Small intestine (tissue), 7 donors: ENCODE data around the gene NR4A3. TPM values are rescaled to one million over a fixed set of nuclear protein-coding genes. Genes with fewer than 3 reads are reported as not detected.

Source experiments
- DNase-seq, 2 donors: peaks; one replicate each; pipeline versions ENCODE4 v3.0.0 to v3.0.0-alpha.2; 2013
- FAIRE-seq: peaks from 2 replicates; lab custom pipeline; 2012; peaks lifted over from hg19 to GRCh38; lab: Jason Lieb, UNC
- H3K27ac ChIP-seq, 3 donors: one replicate each; pipeline ENCODE4 v1.5.1; 2013; ENCODE audit warnings: low read length in 2 of 3, mild to moderate bottlenecking in 2 of 3, control low read depth in 1 of 3, inconsistent platforms in 1 of 3, low read depth in 1 of 3, moderate library complexity in 1 of 3
- H3K27me3 ChIP-seq, 3 donors: one replicate each; pipeline ENCODE4 v1.6.1; 2013; ENCODE audit warnings: low read length in 3 of 3, inconsistent platforms in 1 of 3; ENCODE audit not compliant: control insufficient read depth in 3 of 3, insufficient read depth in 3 of 3
- H3K36me3 ChIP-seq, 3 donors: one replicate each; pipeline ENCODE4 v1.6.1; 2013; ENCODE audit warnings: low read length in 3 of 3, inconsistent platforms in 1 of 3, low read depth in 1 of 3, mild to moderate bottlenecking in 1 of 3, moderate library complexity in 1 of 3; ENCODE audit not compliant: control insufficient read depth in 3 of 3, insufficient read depth in 2 of 3
- H3K4me1 ChIP-seq, 3 donors: one replicate each; pipeline ENCODE4 v1.6.1; 2013; ENCODE audit warnings: low read length in 2 of 3, inconsistent platforms in 1 of 3, low read depth in 1 of 3, mild to moderate bottlenecking in 1 of 3, moderate library complexity in 1 of 3; ENCODE audit not compliant: control insufficient read depth in 3 of 3, insufficient read depth in 2 of 3
- H3K4me3 ChIP-seq, 3 donors: one replicate each; pipeline ENCODE4 v1.5.1; 2013; ENCODE audit warnings: low read length in 3 of 3, control low read depth in 1 of 3, inconsistent platforms in 1 of 3, low read depth in 1 of 3, mild to moderate bottlenecking in 1 of 3, moderate library complexity in 1 of 3
- H3K9me3 ChIP-seq, 2 donors: one replicate each; pipeline ENCODE4 v1.6.1; 2013; ENCODE audit warnings: low read depth in 1 of 2, low read length in 1 of 2; ENCODE audit not compliant: control insufficient read depth in 2 of 2, insufficient read depth in 1 of 2
- WGBS, 3 donors: extraction: QIAGEN DNeasy Blood & Tissue Kit; methylation state at CpG; one replicate each; pipeline ENCODE4 v1.1.7; 2013; 5-methylcytosine and 5-hydroxymethylcytosine counted together
- polyA plus RNA-seq, 4 donors: library from polyadenylated mRNA; stranded (reverse) in 3 of 4; unstranded in 1 of 4; fragments of 200-250 nt in 3 of 4; fragments of 120-200 nt in 1 of 4; gene quantifications; one replicate each; pipeline versions ENCODE4 v1.2.1 to v1.2.3, GENCODE V29; 2013
- donor health status: healthy with polysubstance abuse.
- donor health status: control.
- donor health status: control.
- donor health status: Bipolar disorder and iron deficiency.
- donor health status: healthy.

NR4A3 gene
- polyA plus RNA-seq, 4 donors: 0.28 to 1.0 (median 0.81) TPM; not detected in 1

DNA sequence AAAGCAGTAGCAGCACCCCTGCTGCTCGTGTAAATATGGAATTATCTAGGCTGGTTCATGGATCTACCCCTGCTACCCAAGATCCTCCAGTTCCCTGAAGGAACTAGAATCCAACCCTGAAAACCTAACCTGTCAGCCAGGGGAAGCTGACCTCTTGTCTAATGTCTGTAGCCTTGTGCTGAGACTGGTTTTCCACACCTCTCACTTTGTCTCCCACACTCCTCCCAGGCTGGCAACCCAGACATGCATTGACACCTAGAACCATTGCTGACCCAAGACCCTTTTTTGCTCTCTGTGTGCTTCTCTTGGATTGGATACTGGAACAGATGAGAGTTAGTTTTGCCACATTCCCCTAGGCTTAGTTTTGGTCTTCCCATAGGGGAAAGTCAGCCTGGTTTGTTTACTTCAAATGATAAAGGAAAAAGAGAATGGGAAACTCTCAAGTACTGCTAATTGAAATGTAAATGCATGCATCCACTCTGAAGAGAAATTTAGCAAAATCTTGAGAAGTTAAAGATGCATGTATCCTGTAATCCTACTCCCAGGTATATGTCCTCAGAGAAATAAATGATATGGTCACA is 36.6 kb upstream of the NR4A3 start:
- DNase-seq (no peak), FAIRE-seq (no peak)
- Histone ChIP-seq H3K4me3 (no peak overlapping the region), H3K36me3 (no peaks in the 10 kb centered on the region), H3K27ac (no peak overlapping the region), H3K9me3 (no peaks in the 10 kb centered on the region), H3K27me3 (peaks cover 0 to 2% (median 0%) of the 10 kb centered on the region in 3 donors), H3K4me1 (no peaks in the 10 kb centered on the region)
- 30 to 69% (median 30%) methylated on average over 1 of the region's 1 CpG for WGBS, 3 donors

DNA sequence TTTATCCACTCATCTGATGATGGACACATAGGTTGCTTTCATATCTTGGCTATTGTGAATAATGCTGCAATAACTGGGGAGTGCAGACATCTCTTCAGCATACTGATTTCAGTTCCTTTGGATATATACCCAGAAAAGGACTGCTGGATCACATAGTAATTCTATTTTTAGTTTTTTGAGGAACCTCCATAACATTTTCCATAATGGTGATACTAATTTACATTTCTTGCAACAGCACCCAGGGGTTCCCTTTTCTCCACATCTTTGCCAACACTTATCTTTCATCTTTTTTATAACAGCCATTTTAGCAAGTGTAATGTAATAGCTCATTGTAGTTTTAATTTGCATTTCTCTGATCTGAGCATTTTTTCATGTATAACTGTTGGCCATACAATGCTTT is 34.1 kb upstream of the NR4A3 start:
- Histone ChIP-seq H3K4me1 (no peaks in the 10 kb centered on the region), H3K9me3 (no peaks in the 10 kb centered on the region), H3K36me3 (no peaks in the 10 kb centered on the region), H3K27ac (no peak overlapping the region), H3K4me3 (no peak overlapping the region), H3K27me3 (peaks cover 0 to 2% (median 0%) of the 10 kb centered on the region in 3 donors)
- DNase-seq (no peak), FAIRE-seq (no peak)

GRCh38 chr9:99793528-99793927 is 28.2 kb upstream of the NR4A3 start:
- H3K4me1 ChIP-seq: no peaks in the 10 kb centered on the region
- DNase-seq: no peak
- H3K36me3 ChIP-seq: no peaks in the 10 kb centered on the region
- no peak for FAIRE-seq
- H3K27ac ChIP-seq: no peak overlapping the region
- WGBS, 3 donors: 87 to 91% (median 91%) methylated on average over 4 of the region's 4 CpGs
- H3K9me3 ChIP-seq: no peaks in the 10 kb centered on the region
- no peaks in the 10 kb centered on the region for H3K27me3 ChIP-seq
- no peak overlapping the region for H3K4me3 ChIP-seq

GRCh38 chr9:99796231-99796630 is 25.5 kb upstream of the NR4A3 start:
- H3K27me3 ChIP-seq: no peaks in the 10 kb centered on the region
- 95 to 100% (median 100%) methylated on average over 1 of the region's 1 CpG for WGBS, 3 donors
- H3K27ac ChIP-seq: no peak overlapping the region
- no peak for FAIRE-seq
- DNase-seq: no peak
- no peak overlapping the region for H3K4me3 ChIP-seq
- H3K4me1 ChIP-seq: no peaks in the 10 kb centered on the region
- H3K36me3 ChIP-seq: no peaks in the 10 kb centered on the region
- no peaks in the 10 kb centered on the region for H3K9me3 ChIP-seq

GRCh38 chr9:99801775-99802174 is 19.9 kb upstream of the NR4A3 start:
- H3K27me3 ChIP-seq: no peaks in the 10 kb centered on the region
- no peak overlapping the region for H3K27ac ChIP-seq
- no peaks in the 10 kb centered on the region for H3K4me1 ChIP-seq
- FAIRE-seq: no peak
- DNase-seq: no peak
- 97 to 99% (median 98%) methylated on average over 3 of the region's 3 CpGs for WGBS, 3 donors
- H3K36me3 ChIP-seq: no peaks in the 10 kb centered on the region
- H3K9me3 ChIP-seq: no peaks in the 10 kb centered on the region
- no peak overlapping the region for H3K4me3 ChIP-seq

GRCh38 chr9:99803694-99804093 is 18.0 kb upstream of the NR4A3 start:
- Histone ChIP-seq H3K27me3 (no peaks in the 10 kb centered on the region), H3K9me3 (no peaks in the 10 kb centered on the region), H3K4me3 (no peak overlapping the region), H3K36me3 (no peaks in the 10 kb centered on the region), H3K27ac (no peak overlapping the region), H3K4me1 (no peaks in the 10 kb centered on the region)
- WGBS, 3 donors: 87 to 92% (median 90%) methylated on average over 2 of the region's 2 CpGs
- DNase-seq (no peak), FAIRE-seq (no peak)

DNA sequence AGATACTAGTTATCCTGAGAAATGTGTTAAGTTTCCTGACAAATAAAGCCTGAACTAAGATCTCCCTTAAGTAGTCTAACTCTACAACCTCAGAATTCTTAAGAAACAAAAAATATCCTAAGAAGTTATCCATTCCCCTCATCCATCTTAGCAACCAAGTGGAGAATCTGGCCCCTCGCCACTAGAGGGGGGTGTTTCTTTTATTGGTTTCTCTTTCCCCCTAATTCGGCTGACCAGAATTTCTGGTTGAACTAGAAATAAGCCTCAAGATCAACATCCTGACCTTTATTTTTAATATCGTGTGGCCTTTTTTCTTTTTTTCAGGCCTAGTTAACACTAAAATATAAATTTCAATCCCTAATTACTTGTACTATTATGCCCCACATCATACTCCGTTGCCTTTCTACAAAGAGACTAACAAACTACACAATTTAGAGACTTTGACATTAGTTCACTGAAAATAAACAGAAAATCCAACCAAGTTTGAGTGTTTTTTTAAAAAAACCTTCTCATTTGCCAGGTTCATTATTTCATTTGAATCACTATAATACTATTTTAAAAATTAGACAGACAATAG is 14.3 kb upstream of the NR4A3 start:
- H3K4me3 ChIP-seq: no peak overlapping the region
- 19 to 27% (median 21%) methylated on average over 4 of the region's 4 CpGs for WGBS, 3 donors
- H3K9me3 ChIP-seq: no peaks in the 10 kb centered on the region
- no peak overlapping the region for H3K27ac ChIP-seq
- no peaks in the 10 kb centered on the region for H3K27me3 ChIP-seq
- DNase-seq: peak; percentile 73 to 76
- H3K36me3 ChIP-seq: no peaks in the 10 kb centered on the region
- no peaks in the 10 kb centered on the region for H3K4me1 ChIP-seq
- no peak for FAIRE-seq

GRCh38 chr9:99807956-99808355 is 13.7 kb upstream of the NR4A3 start:
- H3K27ac ChIP-seq: no peak overlapping the region
- FAIRE-seq: no peak
- H3K27me3 ChIP-seq: no peaks in the 10 kb centered on the region
- H3K4me3 ChIP-seq: no peak overlapping the region
- no peaks in the 10 kb centered on the region for H3K9me3 ChIP-seq
- DNase-seq: no peak
- H3K36me3 ChIP-seq: no peaks in the 10 kb centered on the region
- H3K4me1 ChIP-seq: no peaks in the 10 kb centered on the region

DNA sequence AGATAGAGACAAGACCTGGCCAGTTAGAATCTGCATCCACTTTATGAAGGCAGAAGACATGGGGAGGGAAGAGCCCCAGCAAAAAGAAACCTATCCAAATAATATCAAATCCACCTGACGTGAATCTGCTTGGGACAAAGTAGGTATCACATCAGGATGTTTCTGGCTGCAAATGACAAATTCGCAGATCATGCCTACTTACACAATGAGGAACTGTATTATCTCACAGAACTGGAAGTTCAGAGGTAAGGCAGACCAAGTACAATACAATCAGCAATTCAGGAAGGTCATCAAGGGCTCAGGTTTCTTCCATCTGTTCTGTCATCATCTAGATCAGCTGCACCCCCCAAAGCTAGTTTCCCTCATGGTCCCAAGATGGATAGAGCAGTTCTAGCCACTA is 13.2 kb upstream of the NR4A3 start:
- Histone ChIP-seq H3K27me3 (no peaks in the 10 kb centered on the region), H3K36me3 (no peaks in the 10 kb centered on the region), H3K4me1 (no peaks in the 10 kb centered on the region), H3K4me3 (no peak overlapping the region), H3K27ac (no peak overlapping the region), H3K9me3 (no peaks in the 10 kb centered on the region)
- DNase-seq: no peak
- 85 to 94% (median 91%) methylated on average over 2 of the region's 2 CpGs for WGBS, 3 donors
- no peak for FAIRE-seq
